GM21825 (cell line): Measurements from ENCODE around the gene SORCS2.
"Not testable (repeated sequence)": the region's sequence is repeated elsewhere in the genome, so short reads cannot be mapped to it uniquely, and the experiment has no call there.

Experiments
- ATAC-seq: cut with Tn5 transposase; IDR thresholded peaks from one replicate; pipeline ENCODE4 v1.9.1; 2021; ENCODE audit warnings: mild to moderate bottlenecking, moderate library complexity; ENCODE audit not compliant: unreplicated experiment

The SORCS2 gene

DNA sequence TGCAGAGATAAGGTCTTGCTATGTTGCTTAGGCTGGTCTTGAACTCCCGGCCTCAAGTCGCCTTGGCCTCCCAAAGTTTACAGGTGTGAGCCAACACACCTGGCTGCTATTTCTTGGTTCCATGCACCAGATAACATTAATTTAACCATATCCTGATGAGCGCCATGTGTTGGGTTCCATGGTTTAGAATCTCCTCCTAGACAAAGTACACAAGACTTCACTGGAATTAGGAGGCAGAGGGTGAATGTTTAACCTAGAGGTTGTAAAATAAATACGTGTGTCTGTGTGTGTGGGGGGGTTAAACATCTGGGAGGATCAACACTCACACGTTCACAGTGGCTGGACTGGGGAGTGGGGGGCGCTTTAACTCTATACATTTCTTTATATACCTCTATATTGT, 32.4 kb upstream of the SORCS2 start:
- no peak for ATAC-seq

GRCh38 chr4:7160439-7160838, 31.9 kb upstream of the SORCS2 start:
- ATAC-seq: no peak

DNA sequence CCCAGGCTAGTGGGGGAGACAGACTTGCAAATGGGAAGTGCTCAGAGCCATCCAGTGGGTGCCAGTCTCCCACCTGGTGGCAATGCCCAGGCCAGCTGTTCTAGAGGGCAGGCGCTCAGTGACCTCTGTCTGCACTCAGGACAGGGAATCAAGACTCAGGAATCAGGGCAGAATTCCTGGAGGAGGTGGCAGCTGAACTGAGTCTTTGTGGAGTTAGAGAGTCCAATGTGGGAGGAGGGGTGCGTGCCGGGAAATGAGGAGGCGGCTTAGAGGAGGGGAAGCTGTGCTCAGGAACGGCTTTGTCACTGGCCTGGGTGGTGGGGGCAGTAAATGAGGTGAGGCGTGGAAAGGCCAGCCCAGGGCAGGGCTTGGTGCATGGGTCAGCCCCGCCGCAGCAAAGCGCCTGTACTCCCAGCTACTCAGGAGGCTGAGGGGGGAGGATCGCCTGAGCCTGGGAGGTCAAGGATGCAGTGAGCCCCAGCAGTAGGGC, 31.3 kb upstream of the SORCS2 start:
- ATAC-seq: no peak

DNA sequence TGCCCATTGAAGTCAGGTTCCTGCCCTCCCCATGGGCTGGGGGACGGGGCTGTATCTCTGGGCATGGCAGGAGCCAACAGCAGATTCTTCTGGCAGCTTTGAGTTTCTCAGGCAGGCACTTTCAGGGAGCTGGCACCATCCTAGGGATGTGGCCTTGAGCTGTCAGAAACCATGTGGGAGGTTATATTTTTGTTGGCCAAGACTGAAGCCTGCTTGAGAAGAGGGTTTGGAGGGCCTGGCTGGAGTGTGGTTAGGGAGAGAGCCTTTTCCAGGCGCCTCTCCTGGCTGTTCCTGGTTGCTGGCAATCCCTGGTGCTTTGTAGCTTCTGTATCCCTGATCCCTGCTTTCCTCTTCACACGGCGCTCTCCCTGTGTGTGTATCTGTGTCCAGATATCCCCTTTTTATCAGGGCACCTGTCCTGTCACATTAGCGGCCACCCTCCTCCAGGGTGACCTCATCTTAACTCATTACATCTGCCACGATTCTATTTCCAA, 30.6 kb upstream of the SORCS2 start:
- ATAC-seq: no peak

DNA sequence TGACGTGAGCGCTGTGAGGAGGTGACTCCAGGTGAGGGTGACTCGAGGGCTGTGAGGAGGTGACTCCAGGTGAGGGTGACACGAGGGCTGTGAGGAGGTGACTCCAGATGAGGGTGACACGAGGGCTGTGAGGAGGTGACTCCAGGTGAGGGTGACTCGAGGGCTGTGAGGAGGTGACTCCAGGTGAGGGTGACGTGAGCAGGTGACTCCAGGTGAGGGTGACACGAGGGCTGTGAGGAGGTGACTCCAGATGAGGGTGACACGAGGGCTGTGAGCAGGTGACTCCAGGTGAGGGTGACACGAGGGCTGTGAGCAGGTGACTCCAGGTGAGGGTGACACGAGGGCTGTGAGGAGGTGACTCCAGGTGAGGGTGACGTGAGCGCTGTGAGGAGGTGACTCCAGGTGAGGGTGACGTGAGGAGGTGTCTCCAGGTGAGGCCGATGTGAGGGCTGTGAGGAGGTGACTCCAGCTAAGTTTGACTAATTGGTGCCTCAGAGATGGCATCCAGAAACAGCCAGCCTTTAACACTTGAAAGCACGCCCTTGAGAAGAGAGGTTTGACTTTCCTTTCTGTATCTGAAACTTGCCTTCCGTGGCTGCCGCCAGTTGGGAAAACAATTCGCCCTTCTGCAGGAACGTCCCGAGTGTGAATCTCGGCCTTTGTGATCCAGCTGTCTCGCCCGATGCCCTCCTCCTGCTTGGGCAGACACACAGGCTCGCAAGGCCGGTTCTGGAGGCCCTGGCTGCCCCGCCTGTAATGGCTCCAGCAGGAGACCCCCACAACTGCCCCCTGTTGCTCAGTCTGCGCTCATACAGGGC, 27.1 kb upstream of the SORCS2 start:
- ATAC-seq: not testable (repeated sequence)

- no peak for ATAC-seq
Observed at GRCh38 chr4:7165874-7166201, 26.5 kb upstream of the SORCS2 start.

- no peak for ATAC-seq
Observed at GRCh38 chr4:7166237-7166636, 26.1 kb upstream of the SORCS2 start.

DNA sequence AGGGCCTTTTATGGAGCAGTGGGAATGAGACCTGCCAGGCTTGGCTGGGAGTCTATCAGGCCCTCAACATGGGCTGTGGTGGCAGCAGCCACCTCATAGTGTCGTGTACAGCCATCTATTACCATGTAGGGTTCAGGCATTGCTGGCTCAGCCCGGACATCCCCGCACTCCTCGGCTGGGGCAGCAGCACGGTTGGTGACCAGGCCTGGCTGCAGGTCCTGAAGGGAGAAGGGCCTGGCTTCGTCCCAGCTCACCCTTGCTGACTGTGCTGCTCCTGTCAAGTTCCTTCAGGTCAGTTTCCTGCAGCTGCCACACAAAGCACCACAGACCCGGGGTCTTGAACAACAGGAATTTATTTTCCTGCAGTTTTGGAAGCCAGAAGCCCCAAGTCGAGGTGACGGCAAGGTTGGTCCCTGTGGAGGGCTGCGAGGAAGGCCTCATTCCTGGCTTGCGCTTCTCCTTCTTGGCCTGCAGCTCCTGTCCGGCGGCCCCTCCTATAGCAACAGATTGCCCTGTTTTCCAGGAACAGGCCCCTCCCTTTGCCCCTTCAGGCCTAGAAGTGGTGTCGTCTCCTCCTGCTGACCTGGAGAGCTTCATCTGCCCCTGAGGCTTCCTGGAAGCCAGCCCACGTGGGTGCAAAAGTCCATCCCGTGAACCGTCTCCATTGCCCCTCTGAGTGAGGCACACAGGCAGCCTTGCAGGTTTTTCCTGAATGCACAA, 25.2 kb upstream of the SORCS2 start:
- no peak for ATAC-seq

GRCh38 chr4:7167706-7168105, 24.6 kb upstream of the SORCS2 start:
- ATAC-seq: no peak

GRCh38 chr4:7168106-7168505, 24.2 kb upstream of the SORCS2 start:
- no peak for ATAC-seq

GRCh38 chr4:7169134-7169533, 23.2 kb upstream of the SORCS2 start:
- no peak for ATAC-seq

- no peak for ATAC-seq
Observed at GRCh38 chr4:7170012-7170411, 22.3 kb upstream of the SORCS2 start.

DNA sequence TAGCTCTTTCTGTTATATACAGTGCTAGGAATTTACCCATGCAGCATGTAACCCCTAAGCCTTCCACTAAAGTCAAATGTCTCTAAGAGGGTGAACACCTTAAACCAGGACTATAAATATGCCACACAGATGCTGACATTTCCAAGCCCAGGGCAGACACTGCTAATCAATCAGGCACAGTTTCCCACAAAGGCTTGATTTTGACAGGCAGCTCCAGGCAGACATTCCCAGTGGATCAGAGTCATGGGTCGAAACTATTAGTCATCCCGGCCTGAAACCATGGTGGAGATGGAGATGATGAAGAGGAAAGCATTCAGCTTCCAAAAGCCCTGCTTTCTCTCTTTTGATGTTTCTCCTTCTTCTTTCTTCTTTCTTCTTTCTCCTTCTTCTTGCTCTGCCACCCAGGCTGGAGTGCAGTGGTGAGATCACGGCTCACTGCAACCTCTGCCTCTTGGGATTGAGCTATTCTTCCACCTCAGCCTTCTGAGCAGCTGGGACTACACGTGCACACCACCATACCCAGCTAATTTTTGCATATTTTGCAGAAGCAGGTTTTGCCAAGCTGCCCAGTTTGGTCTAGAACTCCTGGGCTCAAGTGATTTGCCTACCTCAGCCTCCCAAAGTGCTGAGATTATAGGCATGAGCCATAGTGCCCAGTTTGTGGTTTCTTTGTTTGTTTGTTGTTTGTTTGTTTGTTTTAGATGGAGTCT, 21.0 kb upstream of the SORCS2 start:
- no peak for ATAC-seq

DNA sequence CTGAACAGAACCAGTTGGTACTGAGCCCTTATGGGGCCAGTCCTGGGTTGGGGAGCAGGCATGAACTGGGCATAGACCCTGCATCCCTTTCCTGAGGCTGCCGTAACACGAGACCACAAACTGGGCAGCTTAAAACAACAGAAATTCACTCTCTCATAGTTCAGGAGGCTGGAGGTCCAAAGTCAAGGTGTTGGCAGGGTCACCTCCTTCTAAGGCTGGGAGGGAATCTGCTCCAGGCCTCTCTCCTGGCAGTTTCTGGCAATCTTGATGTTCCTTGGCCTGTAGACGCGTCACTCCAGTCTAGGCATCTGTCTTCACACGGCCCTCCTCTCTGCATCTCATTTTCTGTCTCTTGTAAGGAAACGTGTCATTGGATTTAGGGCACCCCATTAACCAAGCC, 19.8 kb upstream of the SORCS2 start:
- ATAC-seq: no peak

DNA sequence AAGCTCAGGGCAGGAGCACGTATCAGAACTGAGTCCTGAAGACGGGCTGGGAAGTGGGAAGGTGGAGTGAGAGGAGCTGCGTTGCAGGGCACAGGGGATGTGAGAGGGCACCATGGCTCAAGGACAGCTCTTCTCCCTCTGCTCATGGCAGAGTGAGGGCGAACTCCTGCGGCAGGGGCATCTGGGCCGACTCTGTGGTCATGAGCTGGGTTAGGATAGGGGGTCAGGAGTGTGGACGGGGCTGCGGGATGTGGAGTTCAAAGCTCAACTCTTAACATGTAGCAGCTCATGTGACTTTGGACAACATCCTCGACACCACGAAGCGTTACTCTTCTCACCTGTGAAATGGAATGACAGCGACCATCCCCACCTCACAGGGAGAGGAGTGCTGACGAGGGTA, 19.4 kb upstream of the SORCS2 start:
- ATAC-seq: no peak

DNA sequence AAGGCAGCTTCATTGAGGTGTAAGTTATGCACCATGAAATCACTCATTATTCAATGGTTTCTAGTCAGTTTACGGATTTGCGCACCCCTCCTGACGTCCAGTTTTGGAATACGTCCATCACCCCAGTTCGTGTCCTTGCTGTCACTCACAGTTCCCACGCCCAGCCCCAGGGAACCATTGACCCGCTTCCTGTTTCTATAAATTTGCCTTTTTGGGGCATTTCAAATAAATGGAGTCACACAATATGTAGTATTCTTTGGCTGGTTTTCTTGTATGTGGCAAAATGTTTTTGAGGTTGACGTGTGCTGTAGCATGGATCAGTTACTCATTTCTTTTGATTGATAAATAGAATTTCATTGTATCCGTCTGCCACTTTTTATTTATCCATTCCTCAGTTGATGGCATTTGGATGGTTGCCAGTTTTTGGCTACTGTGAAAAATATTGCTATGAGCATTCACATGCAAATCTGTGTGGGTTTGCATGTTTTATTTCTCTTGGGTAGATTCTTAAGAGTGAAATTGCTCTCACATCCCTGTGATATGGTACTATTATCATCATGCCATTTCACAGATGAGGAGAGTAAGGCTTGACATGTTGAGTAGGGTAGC, 18.4 kb upstream of the SORCS2 start:
- ATAC-seq: no peak

- no peak for ATAC-seq
Observed at GRCh38 chr4:7179158-7179557, 13.2 kb upstream of the SORCS2 start.

DNA sequence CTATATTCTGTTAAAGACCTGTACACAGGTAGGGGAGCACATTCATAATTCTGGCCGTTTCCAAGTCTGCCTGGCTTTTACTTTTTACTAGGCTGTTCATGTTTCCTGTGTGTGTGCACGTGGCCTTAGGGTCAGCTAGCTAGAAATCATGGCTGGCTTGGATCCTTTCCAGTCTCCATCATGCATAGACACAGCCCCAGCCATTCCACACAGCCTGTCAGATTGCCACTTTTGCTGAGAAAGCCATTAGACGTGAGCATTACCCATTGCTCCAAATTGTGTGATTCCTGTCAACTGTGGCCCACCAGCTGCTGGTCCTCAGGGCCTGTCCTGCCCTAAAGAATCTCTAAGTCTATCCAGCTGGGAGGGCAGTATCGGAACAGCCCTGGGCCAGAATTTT, 11.4 kb upstream of the SORCS2 start:
- ATAC-seq: no peak

DNA sequence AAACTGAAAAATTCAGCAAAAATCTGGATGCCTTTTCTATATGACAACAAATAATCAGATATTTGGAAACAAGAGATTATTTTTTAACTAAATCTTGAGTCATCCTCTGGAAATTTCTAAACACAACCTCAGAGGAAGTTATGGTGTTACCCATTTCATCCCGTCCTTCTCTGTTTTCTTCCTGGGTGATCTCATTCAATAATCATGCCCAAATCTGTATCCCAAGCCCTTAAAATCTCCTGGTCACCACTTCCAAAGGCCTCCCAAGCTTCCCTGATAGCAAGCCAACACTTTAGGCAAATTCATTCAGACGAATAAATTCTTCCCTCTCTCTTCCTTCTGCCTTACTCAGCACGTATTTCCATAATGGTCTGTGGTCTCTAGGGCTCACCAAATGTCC, 9.7 kb upstream of the SORCS2 start:
- ATAC-seq: no peak

DNA sequence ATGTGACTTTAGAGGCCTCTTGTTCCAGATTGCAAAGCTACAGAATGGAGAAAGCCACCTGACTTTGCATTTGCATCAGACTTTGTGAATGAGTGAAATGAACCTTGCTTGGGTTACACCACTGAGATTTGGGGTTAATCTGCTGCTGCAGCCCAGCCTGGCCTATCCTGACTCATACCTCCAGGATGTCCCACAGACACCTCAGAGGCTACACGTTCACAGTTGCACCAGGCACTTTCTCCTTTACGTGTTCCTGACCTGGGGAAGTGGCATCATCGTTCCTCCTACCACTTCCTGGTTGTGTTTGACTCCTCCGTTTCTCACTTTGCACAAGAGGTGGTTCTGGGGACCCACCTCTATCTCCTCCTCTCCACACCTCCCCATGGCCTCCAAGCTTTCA, 9.2 kb upstream of the SORCS2 start:
- no peak for ATAC-seq

DNA sequence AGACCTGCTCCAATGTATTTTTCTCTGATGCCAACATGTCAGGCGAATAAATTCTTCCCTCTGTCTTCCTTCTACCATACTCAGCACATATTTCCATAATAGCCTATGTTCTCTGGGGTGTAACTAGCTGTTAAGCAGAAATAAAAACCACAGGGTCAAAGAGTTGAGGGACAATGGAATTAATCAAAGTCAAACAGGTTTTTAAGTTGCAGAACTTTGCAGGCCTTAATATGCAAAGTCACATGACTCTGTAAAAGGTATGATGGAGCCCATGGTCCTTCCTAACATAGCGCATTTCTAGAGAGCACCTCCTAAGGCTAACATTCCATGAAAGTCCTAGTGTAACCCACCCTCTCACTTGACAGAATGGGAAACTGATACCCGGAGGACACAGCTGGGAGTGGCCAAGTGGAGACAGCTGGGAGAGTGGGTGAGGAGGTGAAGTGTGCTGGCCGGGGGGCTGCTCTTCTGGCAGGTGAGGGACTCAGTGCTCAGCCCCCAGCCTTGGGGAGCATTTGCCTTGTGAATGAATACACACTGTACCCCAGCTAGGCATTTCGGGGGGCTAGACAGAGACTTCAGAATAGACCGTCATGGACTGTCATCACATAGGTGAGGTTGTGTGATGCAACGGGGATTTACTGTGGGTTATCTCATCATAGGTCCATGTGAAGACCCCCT, 8.4 kb upstream of the SORCS2 start:
- no peak for ATAC-seq
